ENCODE measurements around the gene TBC1D7.

GRCh38 chr6:13272131-13273046 lies 55.9 kb downstream of the TBC1D7 start:
- TF ChIP-seq CTCF (IDR thresholded peaks at IDR 0.05), result no peak
- TF ChIP-seq POLR2A (IDR thresholded peaks at IDR 0.05; ENCODE audit: low read depth), result no peak

All from esophagus muscularis mucosa (tissue), 3 donors.